Retinal pigment epithelial cell (primary cell): ENCODE results near the gene VPS11.
A peak's percentile ranks its signal among the peaks of the same experiment; 100 is the strongest.

Source experiments
- DNase-seq: peaks from one replicate; pipeline ENCODE4 v3.0.0-alpha.2; 2010; ENCODE audit warnings: low read depth
- H3K4me3 ChIP-seq: 2 replicates; pipeline ENCODE4 v1.5.1; 2011; ENCODE audit warnings: mild to moderate bottlenecking, low read length, control low read depth, moderate library complexity
- CTCF ChIP-seq: conservative IDR thresholded peaks from 2 replicates; pipeline ENCODE4 v1.5.1; 2011; ENCODE audit warnings: low read depth, low read length, control low read depth, inconsistent platforms

The VPS11 gene

DNA sequence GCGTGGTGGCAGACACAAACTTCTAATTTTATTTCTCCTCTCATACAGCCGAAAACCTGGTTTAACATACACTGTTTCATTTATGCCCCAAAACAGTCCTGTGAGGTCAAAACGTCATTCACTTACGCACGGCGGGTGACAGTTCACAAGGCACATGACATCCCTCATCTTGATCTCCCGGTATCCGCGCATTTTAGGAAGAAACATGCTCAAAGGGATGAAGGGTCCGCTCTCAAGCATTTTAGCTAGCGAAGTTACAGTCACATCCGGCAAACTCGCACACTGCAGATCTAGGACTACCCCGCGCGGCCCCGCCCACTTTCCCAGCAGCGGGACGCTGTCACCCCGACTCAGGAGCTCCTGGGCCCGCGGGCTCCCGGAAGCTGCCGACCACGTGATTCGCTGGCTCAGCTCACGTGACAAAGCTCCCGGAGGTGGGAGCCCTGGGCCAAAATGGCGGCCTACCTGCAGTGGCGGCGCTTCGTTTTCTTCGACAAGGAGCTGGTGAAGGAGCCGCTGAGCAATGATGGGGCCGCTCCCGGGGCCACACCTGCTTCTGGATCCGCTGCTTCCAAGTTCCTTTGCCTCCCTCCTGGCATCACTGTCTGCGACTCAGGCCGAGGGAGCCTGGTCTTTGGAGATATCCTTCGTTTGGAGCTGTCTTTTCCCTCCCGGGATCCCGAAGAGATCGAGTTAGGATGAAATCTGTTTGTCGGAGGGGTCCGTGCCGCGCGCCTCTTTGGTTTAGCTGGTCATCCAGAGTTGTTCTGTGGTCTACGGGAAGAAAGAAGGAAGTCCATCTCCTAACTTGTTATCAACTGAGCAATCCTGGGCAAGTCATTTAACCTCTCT, at the start of gene VPS11:
TSS of gene VPS11 (plus strand) at position 448 of the 852 bp plus-strand sequence. CDS start at position 454, 6 bp downstream.
- peak within 1 kb of the TSS; percentile 99 for H3K4me3 ChIP-seq
- peak; percentile 81 for DNase-seq
- TF ChIP-seq CTCF, result no peak

DNA sequence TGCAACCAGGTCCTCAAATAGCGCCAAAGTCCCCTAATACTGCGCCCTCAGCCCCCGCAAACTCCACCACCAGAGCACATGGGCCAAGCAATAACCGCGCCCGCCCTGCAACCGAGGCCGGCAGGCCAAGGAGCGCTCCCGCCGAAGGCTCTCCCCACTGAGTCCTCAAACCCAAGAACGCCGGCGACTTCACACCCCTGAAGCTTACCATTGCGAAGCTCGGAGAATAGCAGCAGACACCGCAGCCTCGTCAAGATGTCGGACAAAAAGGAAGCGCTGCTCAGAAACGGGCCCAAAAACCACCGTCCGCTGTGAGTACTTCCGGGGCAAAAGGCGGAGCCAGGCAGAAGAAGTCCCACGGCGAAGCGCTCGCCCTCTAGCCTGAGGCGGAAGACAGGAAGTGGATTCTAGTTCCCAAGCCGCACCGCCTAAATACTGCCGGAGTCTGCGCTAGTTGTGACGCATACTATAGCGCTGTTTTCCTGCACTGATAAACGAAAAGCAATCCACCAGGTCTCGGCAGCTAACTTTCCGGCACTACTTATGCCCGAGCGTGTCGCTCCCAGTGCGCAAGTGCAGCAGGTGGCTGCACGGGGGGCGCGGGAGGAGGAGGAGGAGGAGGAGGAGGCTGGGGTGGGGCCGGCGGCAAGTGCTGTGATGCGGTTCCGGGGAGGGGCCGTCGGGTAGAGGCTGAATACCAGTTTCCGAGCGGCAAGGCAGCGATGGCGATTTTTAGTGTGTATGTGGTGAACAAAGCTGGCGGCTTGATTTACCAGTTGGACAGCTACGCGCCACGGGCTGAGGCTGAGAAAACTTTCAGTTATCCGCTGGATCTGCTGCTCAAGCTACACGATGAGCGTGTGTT, 49.3 kb upstream of the VPS11 start, which contains the start of the genes RPS25 and TRAPPC4:
TSS of gene RPS25 (minus strand) at position 270 of the 865 bp plus-strand sequence. CDS start at position 211, 59 bp downstream.
TSS of gene TRAPPC4 (plus strand) at position 693 of the 865 bp plus-strand sequence. CDS start at position 723, 30 bp downstream.
- H3K4me3 ChIP-seq, result peak within 1 kb of the TSS; percentile 97
- peak; percentile 86 for DNase-seq
- no peak for TF ChIP-seq CTCF

DNA sequence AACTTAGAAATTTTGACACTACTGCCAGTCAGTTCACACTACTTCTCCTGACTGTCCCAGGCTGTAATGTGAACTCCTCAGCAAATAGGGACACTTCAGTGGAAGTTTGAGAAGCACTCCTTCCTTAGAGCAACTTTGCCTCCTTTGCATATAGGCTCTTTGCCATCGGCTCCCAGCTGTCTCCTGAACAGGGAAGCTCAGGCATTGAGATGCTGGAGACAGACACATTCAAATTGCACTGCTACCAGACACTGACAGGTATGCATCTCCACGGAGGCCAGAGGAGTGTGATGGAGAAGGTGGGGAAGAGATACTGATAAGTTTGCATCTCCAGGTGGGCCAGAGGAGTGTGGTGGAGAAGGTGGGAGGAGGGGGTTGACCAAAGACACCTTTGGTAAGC, 47.6 kb upstream of the VPS11 start:
- peak overlapping the region; percentile 97 for H3K4me3 ChIP-seq
- no peak for TF ChIP-seq CTCF
- no peak for DNase-seq

- H3K4me3 ChIP-seq, result no peak overlapping the region
- DNase-seq, result no peak
- no peak for TF ChIP-seq CTCF
These were observed 46.0 kb upstream of the VPS11 start for GRCh38 chr11:119021631-119022030.

DNA sequence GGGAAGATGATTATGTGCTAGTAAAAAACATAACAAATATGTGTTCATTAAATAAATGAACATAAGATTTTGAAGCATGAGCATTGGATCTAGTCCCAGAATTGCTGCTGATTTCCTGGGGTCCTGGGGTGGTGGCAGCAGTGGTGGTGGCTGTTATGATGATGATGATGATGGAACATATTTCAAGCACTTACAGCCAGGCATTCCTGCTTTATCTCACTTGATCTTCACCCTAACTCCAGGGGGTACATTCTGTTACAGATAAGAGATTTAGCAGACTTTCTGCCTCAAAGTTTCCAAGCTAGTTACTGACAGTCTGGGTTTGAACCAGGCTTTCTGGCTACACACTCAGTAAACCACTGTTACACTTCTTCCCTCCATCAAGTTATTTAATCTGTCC, 43.9 kb upstream of the VPS11 start:
- H3K4me3 ChIP-seq, result no peak overlapping the region
- no peak for TF ChIP-seq CTCF
- DNase-seq, result no peak

GRCh38 chr11:119024430-119025098, 43.1 kb upstream of the VPS11 start:
- no peak for TF ChIP-seq CTCF
- no peak overlapping the region for H3K4me3 ChIP-seq
- no peak for DNase-seq
